Endothelial cell (in vitro differentiated cells): ENCODE measurements around the gene ZNF485. TPM values are rescaled to one million over a fixed set of nuclear protein-coding genes. Genes with fewer than 3 reads are reported as not detected.
"Not testable (repeated sequence)": the region's sequence is repeated elsewhere in the genome, so short reads cannot be mapped to it uniquely, and the experiment has no call there.

ENCODE experiments used
- DNase-seq: peaks from one replicate; pipeline ENCODE4 v3.0.0; 2021; ENCODE audit warnings: low spot score
- H3K27ac Mint-ChIP-seq: one replicate; pipeline ENCODE4 v1.8.0; 2021; ENCODE audit warnings: mixed read lengths, inconsistent platforms; ENCODE audit not compliant: unreplicated experiment
- H3K27me3 Mint-ChIP-seq: one replicate; pipeline ENCODE4 v1.8.0; 2021; ENCODE audit warnings: mild to moderate bottlenecking, moderate library complexity, mixed read lengths, inconsistent platforms; ENCODE audit not compliant: unreplicated experiment
- H3K36me3 Mint-ChIP-seq: one replicate; pipeline ENCODE4 v1.8.0; 2021; ENCODE audit warnings: mild to moderate bottlenecking, low read depth, mixed read lengths, inconsistent platforms; ENCODE audit not compliant: unreplicated experiment
- H3K4me1 Mint-ChIP-seq: one replicate; pipeline ENCODE4 v1.8.0; 2021; ENCODE audit warnings: mild to moderate bottlenecking, mixed read lengths, inconsistent platforms; ENCODE audit not compliant: unreplicated experiment
- H3K4me3 Mint-ChIP-seq: one replicate; pipeline ENCODE4 v1.8.0; 2021; ENCODE audit warnings: mild to moderate bottlenecking, mixed read lengths, inconsistent platforms; ENCODE audit not compliant: unreplicated experiment
- H3K9me3 Mint-ChIP-seq: one replicate; pipeline ENCODE4 v1.8.0; 2021; ENCODE audit warnings: mixed read lengths, inconsistent platforms; ENCODE audit not compliant: unreplicated experiment
- total RNA-seq: library from RNA; stranded (reverse); fragmentation: NEBNext Ultra II Directional; extraction: Animal tissue kit (Norgen Biotek cat#: 25700); gene quantifications from one replicate; pipeline ENCODE4 v1.2.1, GENCODE V29; 2021; ENCODE audit not compliant: unreplicated experiment
- TF ChIP-seq, protein P1 (sequence below): fragments of 200-600 bp; sonication (generic); IDR thresholded peaks from one replicate; pipeline ENCODE4 v1.5.0; 2021; ENCODE audit warnings: antibody characterized with exemption; ENCODE audit not compliant: unreplicated experiment

The ZNF485 gene
- total RNA-seq, 1 donor from 2014 or later: 0.90 TPM

DNA sequence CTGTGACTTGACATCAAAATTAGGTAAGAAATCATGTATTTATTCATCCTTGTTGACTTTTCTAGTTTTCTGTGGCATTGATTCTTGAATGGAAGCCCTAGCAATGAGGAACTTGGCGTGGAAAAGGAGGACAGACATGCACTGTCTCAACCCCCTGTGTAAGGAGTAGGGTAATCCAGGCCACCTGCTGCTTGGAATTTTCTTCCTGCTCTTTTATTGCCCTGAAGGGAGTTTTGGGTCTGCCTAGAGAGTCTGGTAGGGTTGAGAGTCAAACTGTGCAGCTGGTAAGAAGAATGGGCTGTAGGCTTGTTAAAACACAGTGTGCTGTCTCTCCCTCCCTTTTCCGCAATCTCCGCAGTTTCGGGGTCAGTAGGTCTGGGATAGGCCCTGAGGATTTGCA, 22.7 kb downstream of the ZNF485 start:
- H3K4me3 Mint-ChIP-seq: no peak overlapping the region
- no peak for DNase-seq
- TF ChIP-seq, protein P1, sequence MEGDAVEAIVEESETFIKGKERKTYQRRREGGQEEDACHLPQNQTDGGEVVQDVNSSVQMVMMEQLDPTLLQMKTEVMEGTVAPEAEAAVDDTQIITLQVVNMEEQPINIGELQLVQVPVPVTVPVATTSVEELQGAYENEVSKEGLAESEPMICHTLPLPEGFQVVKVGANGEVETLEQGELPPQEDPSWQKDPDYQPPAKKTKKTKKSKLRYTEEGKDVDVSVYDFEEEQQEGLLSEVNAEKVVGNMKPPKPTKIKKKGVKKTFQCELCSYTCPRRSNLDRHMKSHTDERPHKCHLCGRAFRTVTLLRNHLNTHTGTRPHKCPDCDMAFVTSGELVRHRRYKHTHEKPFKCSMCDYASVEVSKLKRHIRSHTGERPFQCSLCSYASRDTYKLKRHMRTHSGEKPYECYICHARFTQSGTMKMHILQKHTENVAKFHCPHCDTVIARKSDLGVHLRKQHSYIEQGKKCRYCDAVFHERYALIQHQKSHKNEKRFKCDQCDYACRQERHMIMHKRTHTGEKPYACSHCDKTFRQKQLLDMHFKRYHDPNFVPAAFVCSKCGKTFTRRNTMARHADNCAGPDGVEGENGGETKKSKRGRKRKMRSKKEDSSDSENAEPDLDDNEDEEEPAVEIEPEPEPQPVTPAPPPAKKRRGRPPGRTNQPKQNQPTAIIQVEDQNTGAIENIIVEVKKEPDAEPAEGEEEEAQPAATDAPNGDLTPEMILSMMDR: no peak
- no peak overlapping the region for H3K27ac Mint-ChIP-seq
- no peaks in the 10 kb centered on the region for H3K36me3 Mint-ChIP-seq
- H3K4me1 Mint-ChIP-seq: no peaks in the 10 kb centered on the region
- H3K9me3 Mint-ChIP-seq: peaks cover 6% of the 10 kb centered on the region
- peaks cover 3% of the 10 kb centered on the region for H3K27me3 Mint-ChIP-seq

DNA sequence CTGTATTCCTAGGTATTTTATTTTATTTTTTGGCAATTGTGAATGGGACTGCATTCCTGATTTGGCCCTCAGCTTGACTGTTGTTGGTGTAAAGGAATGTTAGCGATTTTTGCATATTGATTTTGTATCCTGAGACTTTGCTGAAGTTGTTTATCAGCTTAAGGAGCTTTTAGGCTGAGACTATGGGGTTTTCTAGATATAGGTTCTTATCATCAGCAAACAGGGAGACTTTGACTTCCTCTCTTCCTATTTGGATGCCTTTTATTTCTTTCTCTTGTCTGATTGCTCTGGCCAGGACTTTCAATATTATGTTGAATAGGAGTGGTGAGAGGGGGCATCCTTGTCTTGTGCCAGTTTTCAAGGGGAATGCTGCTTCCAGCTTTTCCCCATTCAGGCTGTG, 29.6 kb downstream of the ZNF485 start:
- not testable (repeated sequence) for H3K27ac Mint-ChIP-seq, H3K36me3 Mint-ChIP-seq, DNase-seq, H3K4me1 Mint-ChIP-seq, H3K9me3 Mint-ChIP-seq, H3K4me3 Mint-ChIP-seq, H3K27me3 Mint-ChIP-seq

DNA sequence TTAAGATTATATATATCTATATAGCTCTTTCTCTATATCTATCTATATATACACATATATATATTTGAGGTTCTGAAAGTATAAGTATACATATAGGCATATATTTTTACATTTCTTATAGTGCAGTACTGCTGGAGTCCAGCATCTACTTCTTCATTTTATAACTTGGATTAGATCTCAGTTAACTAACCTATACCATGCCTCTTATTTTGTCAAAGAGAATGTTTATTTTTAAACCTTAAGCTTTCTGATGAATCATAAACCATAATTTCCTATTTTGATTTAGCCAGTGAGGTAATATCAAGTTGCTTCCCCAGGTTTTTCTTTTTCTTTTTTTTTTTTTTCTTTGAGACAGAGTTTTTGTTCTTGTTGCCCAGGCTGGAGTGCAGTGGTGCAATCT, 34.4 kb downstream of the ZNF485 start:
- DNase-seq: no peak
- H3K27ac Mint-ChIP-seq: no peak overlapping the region
- peaks cover 22% of the 10 kb centered on the region for H3K9me3 Mint-ChIP-seq
- H3K27me3 Mint-ChIP-seq: peaks cover 3% of the 10 kb centered on the region
- peaks cover 30% of the 10 kb centered on the region for H3K36me3 Mint-ChIP-seq
- TF ChIP-seq, protein P1: no peak
- H3K4me1 Mint-ChIP-seq: no peaks in the 10 kb centered on the region
- H3K4me3 Mint-ChIP-seq: no peak overlapping the region

DNA sequence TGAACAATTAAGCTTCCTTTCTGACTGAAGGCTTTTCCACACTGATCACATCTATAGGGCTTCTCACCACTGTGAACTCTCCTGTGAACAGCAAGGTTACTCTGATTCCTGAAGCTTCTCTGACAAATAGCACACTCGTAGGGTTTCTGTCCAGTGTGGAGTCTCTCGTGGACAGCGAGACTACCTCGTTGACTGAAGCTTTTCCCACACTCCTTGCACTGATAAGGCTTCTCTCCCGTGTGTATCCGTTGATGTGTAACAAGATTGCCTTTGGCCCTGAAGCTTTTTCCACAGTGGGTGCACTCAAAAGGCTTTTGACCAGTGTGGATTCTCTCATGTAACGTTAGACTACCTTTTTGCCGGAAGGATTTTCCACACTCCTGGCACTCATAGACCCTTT, 38.0 kb downstream of the ZNF485 start:
- H3K27ac Mint-ChIP-seq: no peak overlapping the region
- peak overlapping the region; percentile 79 for H3K4me3 Mint-ChIP-seq
- H3K27me3 Mint-ChIP-seq: peaks cover 5% of the 10 kb centered on the region
- TF ChIP-seq, protein P1: no peak
- H3K36me3 Mint-ChIP-seq: peaks cover 48% of the 10 kb centered on the region
- H3K4me1 Mint-ChIP-seq: peaks cover 2% of the 10 kb centered on the region
- peaks cover 37% of the 10 kb centered on the region for H3K9me3 Mint-ChIP-seq
- no peak for DNase-seq

DNA sequence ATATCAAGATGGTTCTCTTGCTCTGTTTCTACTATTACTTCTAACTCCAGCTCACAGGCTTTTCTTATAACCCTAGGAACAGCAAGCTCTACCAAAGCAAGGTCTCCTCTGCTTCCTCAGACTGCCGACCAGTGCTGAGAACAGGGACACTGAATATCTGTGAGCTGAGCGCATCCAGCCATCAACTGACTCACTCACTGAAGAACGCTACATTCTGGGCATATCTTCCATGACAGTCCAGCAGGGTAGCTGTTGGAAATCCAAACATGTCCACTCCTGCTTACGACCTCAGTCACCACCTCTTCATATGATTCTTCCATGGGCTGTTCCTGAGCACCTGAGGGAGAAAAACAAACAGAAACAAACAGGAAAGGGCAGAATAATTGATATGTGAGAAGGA, 39.6 kb downstream of the ZNF485 start:
- DNase-seq: no peak
- H3K9me3 Mint-ChIP-seq: peaks cover 37% of the 10 kb centered on the region
- peaks cover 48% of the 10 kb centered on the region for H3K36me3 Mint-ChIP-seq
- TF ChIP-seq, protein P1: no peak
- peak overlapping the region; percentile 54 for H3K4me3 Mint-ChIP-seq
- H3K4me1 Mint-ChIP-seq: peaks cover 2% of the 10 kb centered on the region
- H3K27me3 Mint-ChIP-seq: peaks cover 6% of the 10 kb centered on the region
- H3K27ac Mint-ChIP-seq: no peak overlapping the region

DNA sequence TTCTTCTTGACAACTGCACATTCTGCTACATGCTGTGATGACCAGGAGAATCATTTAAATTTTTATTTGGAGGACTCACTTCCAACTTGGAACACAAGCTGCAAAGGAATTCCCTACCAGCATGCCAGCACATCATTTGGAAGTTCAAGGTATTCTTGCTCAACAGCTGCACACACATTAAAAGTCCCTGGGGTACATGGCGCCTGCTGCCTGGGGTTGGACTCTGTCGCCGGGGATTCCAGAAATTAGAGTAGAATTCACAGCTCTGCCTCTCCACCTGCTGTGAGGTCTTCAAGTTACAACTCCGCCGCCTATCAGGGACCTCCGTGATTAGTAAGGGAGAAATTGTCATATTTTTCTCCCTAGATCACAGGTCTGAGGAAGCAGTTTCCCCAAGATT, 41.3 kb downstream of the ZNF485 start:
- peaks cover 37% of the 10 kb centered on the region for H3K9me3 Mint-ChIP-seq
- peaks cover 48% of the 10 kb centered on the region for H3K36me3 Mint-ChIP-seq
- peak overlapping the region; percentile 93 for H3K4me3 Mint-ChIP-seq
- no peak overlapping the region for H3K27ac Mint-ChIP-seq
- H3K4me1 Mint-ChIP-seq: peaks cover 2% of the 10 kb centered on the region
- DNase-seq: no peak
- peaks cover 6% of the 10 kb centered on the region for H3K27me3 Mint-ChIP-seq
- TF ChIP-seq, protein P1: no peak
